Measurements from ENCODE around the gene CLPSL2. TPM values are rescaled to one million over a fixed set of nuclear protein-coding genes. Genes with fewer than 3 reads are reported as not detected.

The CLPSL2 gene
- total RNA-seq, 4 donors from 2014 or later = not detected

DNA sequence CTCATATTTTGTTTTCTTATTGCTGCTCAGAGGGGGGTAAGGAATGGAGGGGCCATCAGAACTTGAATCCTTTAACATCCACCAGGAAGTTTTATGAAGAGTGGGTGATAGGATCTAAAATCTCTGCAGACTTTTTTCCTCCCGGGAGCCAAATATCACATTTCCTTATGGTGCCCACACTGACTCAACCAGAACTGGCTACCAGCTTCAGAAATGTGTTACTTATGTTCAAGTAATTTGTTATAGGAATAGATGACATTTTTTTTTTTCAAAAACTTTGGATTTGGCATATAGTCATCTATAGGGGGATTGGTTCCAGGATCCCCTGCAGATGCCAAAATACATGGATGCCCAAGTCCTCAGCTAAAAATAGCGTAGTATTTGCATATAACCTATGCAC, 47.2 kb downstream of the CLPSL2 start:
- Histone ChIP-seq H3K36me3 (no peaks in the 10 kb centered on the region), H3K27ac (no peak overlapping the region), H3K4me1 (no peaks in the 10 kb centered on the region), H3K4me3 (no peak overlapping the region), H3K9me3 (no peaks in the 10 kb centered on the region), H3K27me3 (no peaks in the 10 kb centered on the region)
- 86 to 87% methylated on average over 2 of the region's 2 CpGs for WGBS, 2 donors (ENCODE audit: low coverage in 1 of 2)
- intact Hi-C loops (cut with DNase I; ENCODE audit: low total_unique reads) = no loop called here
- no peak for TF ChIP-seq POLR2AphosphoS5 (IDR thresholded peaks at IDR 0.05)
- TF ChIP-seq, protein P1, sequence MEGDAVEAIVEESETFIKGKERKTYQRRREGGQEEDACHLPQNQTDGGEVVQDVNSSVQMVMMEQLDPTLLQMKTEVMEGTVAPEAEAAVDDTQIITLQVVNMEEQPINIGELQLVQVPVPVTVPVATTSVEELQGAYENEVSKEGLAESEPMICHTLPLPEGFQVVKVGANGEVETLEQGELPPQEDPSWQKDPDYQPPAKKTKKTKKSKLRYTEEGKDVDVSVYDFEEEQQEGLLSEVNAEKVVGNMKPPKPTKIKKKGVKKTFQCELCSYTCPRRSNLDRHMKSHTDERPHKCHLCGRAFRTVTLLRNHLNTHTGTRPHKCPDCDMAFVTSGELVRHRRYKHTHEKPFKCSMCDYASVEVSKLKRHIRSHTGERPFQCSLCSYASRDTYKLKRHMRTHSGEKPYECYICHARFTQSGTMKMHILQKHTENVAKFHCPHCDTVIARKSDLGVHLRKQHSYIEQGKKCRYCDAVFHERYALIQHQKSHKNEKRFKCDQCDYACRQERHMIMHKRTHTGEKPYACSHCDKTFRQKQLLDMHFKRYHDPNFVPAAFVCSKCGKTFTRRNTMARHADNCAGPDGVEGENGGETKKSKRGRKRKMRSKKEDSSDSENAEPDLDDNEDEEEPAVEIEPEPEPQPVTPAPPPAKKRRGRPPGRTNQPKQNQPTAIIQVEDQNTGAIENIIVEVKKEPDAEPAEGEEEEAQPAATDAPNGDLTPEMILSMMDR (IDR thresholded peaks at IDR 0.05) = no peak
- no peak for TF ChIP-seq EP300 (IDR thresholded peaks at IDR 0.05; ENCODE audit: low read depth)
- TF ChIP-seq POLR2A (IDR thresholded peaks at IDR 0.05) = no peak
- in situ Hi-C loops (cut with MboI; ENCODE audit: low pct_ligation_motif_present in 1 of 4, low pct_unique_long_range_greater_than_20kb in 1 of 4, low sequenced_read_pairs in 3 of 4) = no loop called here
- no peak for DNase-seq

DNA sequence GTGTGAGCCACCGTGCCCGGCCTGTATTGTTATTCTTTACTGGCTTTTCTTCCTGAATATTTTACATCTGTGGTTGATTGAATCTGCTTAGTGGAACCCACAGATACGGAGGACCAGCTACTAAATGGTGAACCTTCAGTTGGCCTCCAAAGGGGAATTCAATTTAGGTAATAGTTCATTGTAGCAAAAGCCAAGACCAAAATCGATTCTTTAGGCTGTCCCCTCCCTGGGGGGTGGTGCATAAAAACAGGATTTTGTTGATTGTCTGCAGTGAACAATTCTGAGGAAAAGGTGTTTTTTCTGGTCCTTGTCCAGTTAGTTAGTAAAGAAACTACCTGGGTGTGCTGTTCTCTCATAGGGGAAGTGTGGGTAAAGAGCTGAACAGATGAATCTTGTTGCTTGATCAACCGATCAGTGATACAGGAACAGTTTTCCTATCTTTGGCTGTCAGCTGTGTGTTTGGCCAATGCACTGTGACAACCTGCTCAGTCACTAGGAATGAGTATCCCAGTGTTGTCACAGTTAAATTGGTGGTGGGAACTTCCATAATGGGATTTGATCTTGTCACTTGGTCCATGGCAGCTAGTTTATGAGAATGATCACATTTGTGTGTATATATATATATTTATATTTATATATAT, 48.3 kb downstream of the CLPSL2 start:
- Histone ChIP-seq H3K4me1 (no peaks in the 10 kb centered on the region), H3K27ac (no peak overlapping the region), H3K4me3 (no peak overlapping the region), H3K36me3 (no peaks in the 10 kb centered on the region), H3K9me3 (no peaks in the 10 kb centered on the region), H3K27me3 (no peaks in the 10 kb centered on the region)
- 78 to 81% methylated on average over 4 to 5 of the region's 5 CpGs for WGBS, 2 donors (ENCODE audit: low coverage in 1 of 2)
- intact Hi-C loops (cut with DNase I; ENCODE audit: low total_unique reads) (no loop called here), in situ Hi-C loops (cut with MboI; ENCODE audit: low pct_ligation_motif_present in 1 of 4, low pct_unique_long_range_greater_than_20kb in 1 of 4, low sequenced_read_pairs in 3 of 4) (no loop called here)
- TF ChIP-seq, protein P1 (IDR thresholded peaks at IDR 0.05) = no peak
- TF ChIP-seq EP300 (IDR thresholded peaks at IDR 0.05; ENCODE audit: low read depth) = no peak
- no peak for TF ChIP-seq POLR2AphosphoS5 (IDR thresholded peaks at IDR 0.05)
- TF ChIP-seq POLR2A (IDR thresholded peaks at IDR 0.05) = no peak
- no peak for DNase-seq

Other genes starting within 250 kb of the CLPSL2 start
- 100 to 1,000 TPM in 3 of 4 donors, 10 to 100 TPM in 1; 82.8 to 299 (median 254) TPM for gene FKBP5, start 87.7 kb upstream of the CLPSL2 start, total RNA-seq
- 1 to 10 TPM in 1 of 4 donors, under 1 TPM in 1, not detected in 2; 0.68 to 1.5 TPM for gene ARMC12, start 39.6 kb upstream of the CLPSL2 start, total RNA-seq
- gene CLPSL1, start 4.4 kb downstream of the CLPSL2 start, total RNA-seq = not detected
- not detected for gene CLPS, start 20.7 kb downstream of the CLPSL2 start, total RNA-seq
- not detected for gene LHFPL5, start 28.8 kb downstream of the CLPSL2 start, total RNA-seq
- 100 to 1,000 TPM; 107 to 155 (median 110) TPM for gene SRPK1, start 144.5 kb downstream of the CLPSL2 start, total RNA-seq
- 1 to 10 TPM in 2 of 4 donors, not detected in 2; 1.1 to 2.6 TPM for gene SLC26A8, start 248.0 kb downstream of the CLPSL2 start, total RNA-seq

Data from transverse colon (tissue), 4 donors.